ENCODE data around the gene DBN1. TPM values are rescaled to one million over a fixed set of nuclear protein-coding genes. Genes with fewer than 3 reads are reported as not detected.

The DBN1 gene
- total RNA-seq, 2 donors from 2014 or later, result 322 to 383 TPM

GRCh38 chr5:177455661-177456590 lies 17.5 kb downstream of the DBN1 start:
- peaks cover 23% of the 10 kb centered on the region for H3K36me3 Mint-ChIP-seq (ENCODE audit: low read depth)
- Histone ChIP-seq H3K27ac (ENCODE audit: low read depth, low read length) (peak overlapping the region; percentile 47), H3K36me3 (ENCODE audit: control insufficient read depth, insufficient read depth, low read length) (peaks cover 45% of the 10 kb centered on the region), H3K4me1 (ENCODE audit: control insufficient read depth, insufficient read depth, low read length) (peaks cover 2% of the 10 kb centered on the region), H3K27me3 (ENCODE audit: control insufficient read depth, insufficient read depth, low read length, poor library complexity, severe bottlenecking) (peaks cover 3% of the 10 kb centered on the region), H3K4me3 (ENCODE audit: low read length) (peak overlapping the region; percentile 72), H3K9me3 (ENCODE audit: control insufficient read depth, low read length) (no peaks in the 10 kb centered on the region), H3K9ac (ENCODE audit: extremely low read depth, low read length, poor library complexity, severe bottlenecking) (peak overlapping the region; percentile 47)
- peak; percentile 97 for TF ChIP-seq CTCF (conservative IDR thresholded peaks at IDR 0.05)
- 7 to 19% methylated on average over 27 to 76 of the region's 76 CpGs for WGBS, 2 experiments (ENCODE audit: insufficient coverage in 1 of 2, insufficient read length in 1 of 2)
- H3K9me3 Mint-ChIP-seq, result no peaks in the 10 kb centered on the region
- H3K27me3 Mint-ChIP-seq (ENCODE audit: insufficient read depth), result peaks cover 24% of the 10 kb centered on the region
- peaks cover 8% of the 10 kb centered on the region for H3K4me1 Mint-ChIP-seq
- H3K4me3 Mint-ChIP-seq, result peak overlapping the region; percentile 62
- H3K27ac Mint-ChIP-seq, result peak overlapping the region; percentile 97
- peak; percentile 99 for DNase-seq

GRCh38 chr5:177455036-177455660 lies 18.3 kb downstream of the DBN1 start:
- H3K27ac Mint-ChIP-seq, result peak overlapping the region; percentile 70
- Histone ChIP-seq H3K9ac (ENCODE audit: extremely low read depth, low read length, poor library complexity, severe bottlenecking) (peak overlapping the region; percentile 82), H3K27ac (ENCODE audit: low read depth, low read length) (peak overlapping the region; percentile 84), H3K4me1 (ENCODE audit: control insufficient read depth, insufficient read depth, low read length) (peaks cover 2% of the 10 kb centered on the region), H3K27me3 (ENCODE audit: control insufficient read depth, insufficient read depth, low read length, poor library complexity, severe bottlenecking) (peaks cover 3% of the 10 kb centered on the region), H3K36me3 (ENCODE audit: control insufficient read depth, insufficient read depth, low read length) (peaks cover 38% of the 10 kb centered on the region), H3K4me3 (ENCODE audit: low read length) (peak overlapping the region; percentile 72), H3K9me3 (ENCODE audit: control insufficient read depth, low read length) (no peaks in the 10 kb centered on the region)
- peaks cover 8% of the 10 kb centered on the region for H3K4me1 Mint-ChIP-seq
- 0 to 2% methylated on average over 3 to 80 of the region's 80 CpGs for WGBS, 2 experiments (ENCODE audit: insufficient coverage in 1 of 2, insufficient read length in 1 of 2)
- H3K36me3 Mint-ChIP-seq (ENCODE audit: low read depth), result peaks cover 20% of the 10 kb centered on the region
- DNase-seq, result peak; percentile 98
- TF ChIP-seq CTCF (conservative IDR thresholded peaks at IDR 0.05), result peak; percentile 93
- H3K9me3 Mint-ChIP-seq, result no peaks in the 10 kb centered on the region
- peak overlapping the region; percentile 62 for H3K4me3 Mint-ChIP-seq
- peaks cover 31% of the 10 kb centered on the region for H3K27me3 Mint-ChIP-seq (ENCODE audit: insufficient read depth)

GRCh38 chr5:177454397-177455035 lies 18.9 kb downstream of the DBN1 start:
- Histone ChIP-seq H3K4me1 (ENCODE audit: control insufficient read depth, insufficient read depth, low read length) (peaks cover 2% of the 10 kb centered on the region), H3K9ac (ENCODE audit: extremely low read depth, low read length, poor library complexity, severe bottlenecking) (peak overlapping the region; percentile 82), H3K27me3 (ENCODE audit: control insufficient read depth, insufficient read depth, low read length, poor library complexity, severe bottlenecking) (peaks cover 3% of the 10 kb centered on the region), H3K36me3 (ENCODE audit: control insufficient read depth, insufficient read depth, low read length) (peaks cover 31% of the 10 kb centered on the region), H3K9me3 (ENCODE audit: control insufficient read depth, low read length) (no peaks in the 10 kb centered on the region), H3K4me3 (ENCODE audit: low read length) (peak overlapping the region; percentile 72), H3K27ac (ENCODE audit: low read depth, low read length) (peak overlapping the region; percentile 84)
- H3K27me3 Mint-ChIP-seq (ENCODE audit: insufficient read depth), result peaks cover 36% of the 10 kb centered on the region
- peak; percentile 98 for DNase-seq
- WGBS, 2 experiments (ENCODE audit: insufficient coverage in 1 of 2, insufficient read length in 1 of 2), result 0 to 1% methylated on average over 14 to 84 of the region's 84 CpGs
- no peaks in the 10 kb centered on the region for H3K9me3 Mint-ChIP-seq
- peak; percentile 96 for TF ChIP-seq CTCF (conservative IDR thresholded peaks at IDR 0.05)
- H3K4me3 Mint-ChIP-seq, result peak overlapping the region; percentile 62
- H3K27ac Mint-ChIP-seq, result no peak overlapping the region
- peaks cover 15% of the 10 kb centered on the region for H3K36me3 Mint-ChIP-seq (ENCODE audit: low read depth)
- peaks cover 8% of the 10 kb centered on the region for H3K4me1 Mint-ChIP-seq
